NT2/D1 (cell line): Measurements from ENCODE around the gene XYLT1.

Source experiments
- YY1 ChIP-seq: IDR thresholded peaks from 2 replicates; pipeline ENCODE4 v1.6.1; 2011; ENCODE audit not compliant: insufficient read length, insufficient read depth
- ZNF274 ChIP-seq: IDR thresholded peaks from 2 replicates; pipeline ENCODE4 v1.6.1; 2011; ENCODE audit warnings: mild to moderate bottlenecking, low read depth, low read length

DNA sequence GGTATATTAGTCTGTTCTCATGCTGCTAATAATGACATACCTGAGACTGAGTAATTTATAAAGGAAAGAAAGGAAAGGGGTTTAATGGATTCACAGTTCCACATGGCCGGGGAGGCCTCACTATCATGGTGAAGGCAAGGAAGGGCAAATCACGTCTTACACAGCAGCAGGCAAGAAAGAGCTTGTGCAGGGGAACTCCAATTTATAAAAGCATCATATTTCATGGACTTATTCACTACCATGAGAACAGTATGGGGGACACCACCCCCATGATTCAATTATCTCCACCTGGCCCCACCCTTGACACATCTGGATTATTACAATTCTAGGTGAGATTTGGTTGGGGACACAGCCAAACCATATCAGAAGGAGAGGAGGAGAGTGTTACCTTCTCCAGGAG, 17.7 kb upstream of the XYLT1 start:
- TF ChIP-seq YY1 (no peak), ZNF274 (no peak)
